HepG2 (cell line): ENCODE measurements around the gene DHX29. TPM values are rescaled to one million over a fixed set of nuclear protein-coding genes. Genes with fewer than 3 reads are reported as not detected.
A peak's percentile ranks its signal among the peaks of the same experiment; 100 is the strongest.

ENCODE experiments used
- ATAC-seq: fragments of 200-7000 bp; cut with Tn5 transposase; 3 replicates; pipeline ENCODE4 v1.9.1; 2020; ENCODE audit warnings: mild to moderate bottlenecking, moderate library complexity
- BruUV-seq: library from RNA; stranded (reverse); fragments of 400-500 nt; replicated peaks from 2 replicates; lab custom pipeline; 2021; lab: Mats Ljungman, UMichigan
- CTCF ChIA-PET: fragments of 300-600 bp; formaldehyde crosslinking; extraction: SDS; loops from one replicate; lab custom pipeline; 2021; ENCODE audit warnings: low total read pairs, inconsistent platforms, low intra/inter-chr PET ratio; lab: Yijun Ruan, JAX
- POLR2A ChIA-PET: fragments of 350-600 bp; sonication (Branson Sonifier 250); formaldehyde crosslinking; loops from one replicate; lab custom pipeline; 2020; ENCODE audit warnings: antibody characterized with exemption, inconsistent platforms; lab: Yijun Ruan, JAX
- DNase-seq: peaks from one replicate; pipeline ENCODE4 v3.0.0-alpha.2; 2015; ENCODE audit warnings: low spot score
- FAIRE-seq: peaks from 3 replicates; lab custom pipeline; 2011; peaks lifted over from hg19 to GRCh38; lab: Jason Lieb, UNC
- H2AFZ ChIP-seq: one replicate; pipeline ENCODE4 v1.6.1; 2011; ENCODE audit warnings: low read length, inconsistent platforms
- H3K27ac ChIP-seq: fragments of 300-600 bp; 3 replicates; pipeline ENCODE4 v1.8.0; 2011; ENCODE audit warnings: mixed run types, mild to moderate bottlenecking, mixed read lengths, low read length, inconsistent platforms; ENCODE audit not compliant: insufficient read depth; ENCODE audit errors: extremely low read length
- H3K27me3 ChIP-seq, 2 experiments: fragments of 200-600 bp in 1 of 2; 2 replicates in 1 of 2; 3 replicates in 1 of 2; pipeline versions ENCODE4 v1.6.0 to v1.8.0; 2011; ENCODE audit warnings: low read length in 2 of 2, mild to moderate bottlenecking in 2 of 2, moderate library complexity in 2 of 2, inconsistent platforms in 1 of 2; ENCODE audit not compliant: insufficient read depth in 2 of 2, control insufficient read depth in 1 of 2
- H3K36me3 ChIP-seq, 2 experiments: fragments of 200-600 bp in 1 of 2; replicated peaks in 1 of 2; 2 replicates in 1 of 2; 3 replicates in 1 of 2; pipeline versions ENCODE4 v1.5.1 to v1.8.0; 2011; ENCODE audit warnings: low read length in 2 of 2, inconsistent platforms in 1 of 2; ENCODE audit not compliant: insufficient read depth in 2 of 2, control insufficient read depth in 1 of 2
- H3K4me1 ChIP-seq: 2 replicates; pipeline ENCODE4 v1.5.1; 2012; ENCODE audit warnings: low read length, inconsistent platforms; ENCODE audit not compliant: insufficient read depth
- H3K4me2 ChIP-seq: 2 replicates; pipeline ENCODE4 v1.6.0; 2011; ENCODE audit warnings: low read depth, low read length, inconsistent platforms
- H3K4me3 ChIP-seq, 3 experiments: fragments of 200-600 bp in 1 of 3; sonication (generic), shearing (Covaris generic) in 1 of 3; replicated peaks in 1 of 3; 2 replicates each; pipeline ENCODE4 v1.5.1; 2011 to 2016; ENCODE audit warnings: low read length in 3 of 3, inconsistent platforms in 2 of 3, low read depth in 2 of 3, mild to moderate bottlenecking in 2 of 3, control low read depth in 1 of 3, mixed read lengths in 1 of 3; ENCODE audit not compliant: insufficient read depth in 1 of 3
- H3K79me2 ChIP-seq: one replicate; pipeline ENCODE4 v1.6.1; 2011; ENCODE audit warnings: low read length, inconsistent platforms; ENCODE audit not compliant: insufficient read depth
- H3K9ac ChIP-seq: 2 replicates; pipeline ENCODE4 v1.6.0; 2011; ENCODE audit warnings: mild to moderate bottlenecking, low read depth, low read length, inconsistent platforms; ENCODE audit not compliant: insufficient read depth
- H3K9me3 ChIP-seq: 2 replicates; pipeline ENCODE4 v1.5.1; 2012; ENCODE audit warnings: mild to moderate bottlenecking, low read length
- H4K20me1 ChIP-seq: 2 replicates; pipeline ENCODE4 v1.6.0; 2011; ENCODE audit warnings: inconsistent platforms, mild to moderate bottlenecking, low read length, moderate library complexity; ENCODE audit not compliant: insufficient read depth
- HNRNPUL1 ChIP-seq: fragments of 200-400 bp; formaldehyde crosslinking; IDR thresholded peaks from 2 replicates; pipeline ENCODE4 v1.6.1; 2017; ENCODE audit warnings: low read depth, mild to moderate bottlenecking, low read length, moderate library complexity
- POGZ ChIP-seq: sonication (generic); formaldehyde crosslinking; IDR thresholded peaks from 2 replicates; pipeline ENCODE4 v1.4.0; 2020; ENCODE audit warnings: mild to moderate bottlenecking, missing genetic modification reagents
- POLR2A ChIP-seq, 2 experiments: IDR thresholded peaks; 2 replicates each; pipeline ENCODE4 v1.6.1; 2011; ENCODE audit warnings: low read depth in 2 of 2, low read length in 2 of 2, mild to moderate bottlenecking in 1 of 2, moderate library complexity in 1 of 2; ENCODE audit not compliant: insufficient read depth in 1 of 2
- TCF12 ChIP-seq, 2 experiments: fragments of 450-650 bp in 1 of 2; sonication (generic) in 1 of 2; formaldehyde crosslinking in 1 of 2; IDR thresholded peaks; 2 replicates each; pipeline versions ENCODE4 v1.6.1 to v1.8.0; 2017 to 2022; ENCODE audit warnings: antibody characterized with exemption in 1 of 2, mild to moderate bottlenecking in 1 of 2, missing genetic modification reagents in 1 of 2, moderate library complexity in 1 of 2
- XRCC5 ChIP-seq: fragments of 200-400 bp; formaldehyde crosslinking; optimal IDR thresholded peaks from 2 replicates; pipeline ENCODE3; 2017; ENCODE audit warnings: mild to moderate bottlenecking, low read length
- ZFP36L2 ChIP-seq: sonication (generic); formaldehyde crosslinking; IDR thresholded peaks from 2 replicates; pipeline ENCODE4 v1.4.0; 2020; ENCODE audit warnings: missing genetic modification reagents
- ZNF253 ChIP-seq: sonication (generic); formaldehyde crosslinking; IDR thresholded peaks from 2 replicates; pipeline ENCODE4 v1.8.0; 2022; ENCODE audit warnings: mild to moderate bottlenecking, missing genetic modification reagents, borderline replicate concordance
- ZNF446 ChIP-seq: sonication (generic); formaldehyde crosslinking; IDR thresholded peaks from 2 replicates; pipeline ENCODE4 v1.5.0; 2020; ENCODE audit warnings: mild to moderate bottlenecking, missing genetic modification reagents
- ZNF644 ChIP-seq: IDR thresholded peaks from 2 replicates; pipeline ENCODE4 v1.6.1; 2016; ENCODE audit warnings: low read depth
- WGBS: methylation state at CpG from one replicate; pipeline ENCODE4 v1.1.6; 2017; ENCODE audit warnings: low lambda C conversion rate; 5-methylcytosine and 5-hydroxymethylcytosine counted together
- in situ Hi-C: cut with HindIII; loops from 2 replicates; pipeline ENCODE4 v1.10.0; 2017; ENCODE audit warnings: low pct_unique_long_range_greater_than_20kb; ENCODE audit not compliant: extremely low pct_ligation_motif_present
- intact Hi-C: fragments of 100-400 bp; cut with micrococcal nuclease; formaldehyde crosslinking; loops from one replicate; pipeline ENCODE4 v1.10.0; 2022; ENCODE audit not compliant: unreplicated experiment
- polyA plus RNA-seq, 8 experiments: library from polyadenylated mRNA; depleted of rRNA in 3 of 8; stranded (reverse) in 7 of 8; unstranded in 1 of 8; fragments of >200 nt; fragmentation: Illumina TruSeq in 4 of 8; extraction: Trizol in 4 of 8; gene quantifications; 2 replicates each; pipeline versions ENCODE4 v1.2.1 to v1.2.3, GENCODE V29; 2011 to 2016; ENCODE audit warnings: low read depth in 4 of 8, missing spikeins in 1 of 8, mixed read lengths in 1 of 8; ENCODE audit not compliant: insufficient read depth in 1 of 8
- total RNA-seq, 5 experiments: library from RNA; depleted of rRNA; stranded (reverse); fragments of >200 nt; fragmentation: Illumina TruSeq; extraction: Trizol; gene quantifications; 2 replicates each; pipeline ENCODE4 v1.2.3, GENCODE V29; 2016; ENCODE audit warnings: low read depth in 1 of 5
- TF ChIP-seq, protein P1 (sequence below): IDR thresholded peaks from 2 replicates; pipeline ENCODE4 v1.6.1; 2016; ENCODE audit warnings: low read depth
- TF ChIP-seq, protein P2 (sequence below): sonication (generic); formaldehyde crosslinking; IDR thresholded peaks from 2 replicates; pipeline ENCODE4 v1.5.1; 2020; ENCODE audit warnings: missing genetic modification reagents, mild to moderate bottlenecking, borderline replicate concordance
- TF ChIP-seq, protein P3 (sequence below), 2 experiments: sonication (generic) in 1 of 2; formaldehyde crosslinking in 1 of 2; IDR thresholded peaks; 2 replicates each; pipeline versions ENCODE4 v1.4.0 to v1.6.1; 2016 to 2020; ENCODE audit warnings: borderline replicate concordance in 1 of 2, low read depth in 1 of 2, mild to moderate bottlenecking in 1 of 2, missing genetic modification reagents in 1 of 2
- TF ChIP-seq, protein P4 (sequence below): sonication (generic); formaldehyde crosslinking; conservative IDR thresholded peaks from 2 replicates; pipeline ENCODE4 v1.4.0; 2020; ENCODE audit warnings: mild to moderate bottlenecking, missing genetic modification reagents, moderate library complexity

Gene DHX29
- total and polyA plus RNA-seq, 2 of the 13 experiments (the other 11 are each of a cell fraction or from before 2014, with no cell fraction given): 1.9 to 22.0 TPM

DNA sequence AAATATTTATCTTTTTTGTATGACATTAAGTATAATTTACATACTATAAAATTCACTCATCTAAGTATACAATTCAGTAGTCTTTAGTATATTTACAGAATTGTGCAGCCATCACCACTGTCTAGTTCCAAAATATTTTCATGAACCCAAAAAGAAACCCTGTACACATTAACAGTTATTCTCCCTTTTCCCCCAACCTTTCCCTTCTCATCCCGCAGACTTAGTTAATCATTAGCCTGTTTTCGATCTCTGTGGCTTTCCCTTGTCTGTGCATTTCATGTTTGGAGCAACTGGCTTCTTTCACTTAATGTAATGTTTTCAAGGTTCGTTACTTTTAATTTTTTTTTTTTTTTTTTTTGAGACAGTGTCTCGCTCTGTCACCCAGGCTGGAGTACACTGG lies 37.8 kb upstream of the DHX29 start:
- intact Hi-C loops: no loop called here
- TF ChIP-seq, protein P1, sequence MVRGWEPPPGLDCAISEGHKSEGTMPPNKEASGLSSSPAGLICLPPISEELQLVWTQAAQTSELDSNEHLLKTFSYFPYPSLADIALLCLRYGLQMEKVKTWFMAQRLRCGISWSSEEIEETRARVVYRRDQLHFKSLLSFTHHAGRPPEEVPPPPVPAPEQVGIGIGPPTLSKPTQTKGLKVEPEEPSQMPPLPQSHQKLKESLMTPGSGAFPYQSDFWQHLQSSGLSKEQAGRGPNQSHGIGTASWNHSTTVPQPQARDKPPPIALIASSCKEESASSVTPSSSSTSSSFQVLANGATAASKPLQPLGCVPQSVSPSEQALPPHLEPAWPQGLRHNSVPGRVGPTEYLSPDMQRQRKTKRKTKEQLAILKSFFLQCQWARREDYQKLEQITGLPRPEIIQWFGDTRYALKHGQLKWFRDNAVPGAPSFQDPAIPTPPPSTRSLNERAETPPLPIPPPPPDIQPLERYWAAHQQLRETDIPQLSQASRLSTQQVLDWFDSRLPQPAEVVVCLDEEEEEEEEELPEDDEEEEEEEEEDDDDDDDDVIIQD: peak; percentile 87; the same call in 1 of the 2 replicates
- TF ChIP-seq HNRNPUL1 (peak; percentile 81; the same call in 1 of the 2 replicates), ZNF446 (CRISPR knock-in tag) (no peak), POGZ (peak; percentile 27; the same call in 1 of the 2 replicates), ZNF253 (CRISPR knock-in tag) (no peak), XRCC5 (no peak), POLR2A (IDR thresholded peaks at IDR 0.05; ENCODE audit: insufficient read depth in 1 of 2, low read depth in 2 of 2, low read length in 2 of 2) (no peak), ZFP36L2 (CRISPR knock-in tag) (no peak), ZNF644 (CRISPR knock-in tag) (peak; percentile 51; the same call in 1 of the 2 replicates), TCF12 (IDR thresholded peaks at IDR 0.05) (no peak), TCF12 (CRISPR knock-in tag; IDR thresholded peaks at IDR 0.05) (no peak)
- TF ChIP-seq, protein P2, sequence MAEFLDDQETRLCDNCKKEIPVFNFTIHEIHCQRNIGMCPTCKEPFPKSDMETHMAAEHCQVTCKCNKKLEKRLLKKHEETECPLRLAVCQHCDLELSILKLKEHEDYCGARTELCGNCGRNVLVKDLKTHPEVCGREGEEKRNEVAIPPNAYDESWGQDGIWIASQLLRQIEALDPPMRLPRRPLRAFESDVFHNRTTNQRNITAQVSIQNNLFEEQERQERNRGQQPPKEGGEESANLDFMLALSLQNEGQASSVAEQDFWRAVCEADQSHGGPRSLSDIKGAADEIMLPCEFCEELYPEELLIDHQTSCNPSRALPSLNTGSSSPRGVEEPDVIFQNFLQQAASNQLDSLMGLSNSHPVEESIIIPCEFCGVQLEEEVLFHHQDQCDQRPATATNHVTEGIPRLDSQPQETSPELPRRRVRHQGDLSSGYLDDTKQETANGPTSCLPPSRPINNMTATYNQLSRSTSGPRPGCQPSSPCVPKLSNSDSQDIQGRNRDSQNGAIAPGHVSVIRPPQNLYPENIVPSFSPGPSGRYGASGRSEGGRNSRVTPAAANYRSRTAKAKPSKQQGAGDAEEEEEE: no peak
- TF ChIP-seq, protein P3, sequence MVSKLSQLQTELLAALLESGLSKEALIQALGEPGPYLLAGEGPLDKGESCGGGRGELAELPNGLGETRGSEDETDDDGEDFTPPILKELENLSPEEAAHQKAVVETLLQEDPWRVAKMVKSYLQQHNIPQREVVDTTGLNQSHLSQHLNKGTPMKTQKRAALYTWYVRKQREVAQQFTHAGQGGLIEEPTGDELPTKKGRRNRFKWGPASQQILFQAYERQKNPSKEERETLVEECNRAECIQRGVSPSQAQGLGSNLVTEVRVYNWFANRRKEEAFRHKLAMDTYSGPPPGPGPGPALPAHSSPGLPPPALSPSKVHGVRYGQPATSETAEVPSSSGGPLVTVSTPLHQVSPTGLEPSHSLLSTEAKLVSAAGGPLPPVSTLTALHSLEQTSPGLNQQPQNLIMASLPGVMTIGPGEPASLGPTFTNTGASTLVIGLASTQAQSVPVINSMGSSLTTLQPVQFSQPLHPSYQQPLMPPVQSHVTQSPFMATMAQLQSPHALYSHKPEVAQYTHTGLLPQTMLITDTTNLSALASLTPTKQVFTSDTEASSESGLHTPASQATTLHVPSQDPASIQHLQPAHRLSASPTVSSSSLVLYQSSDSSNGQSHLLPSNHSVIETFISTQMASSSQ (IDR thresholded peaks at IDR 0.05; ENCODE audit: low read depth): peak; percentile 84
- TF ChIP-seq, protein P3 (CRISPR knock-in tag; IDR thresholded peaks at IDR 0.05; ENCODE audit: borderline replicate concordance): peak; percentile 71; the same call in 1 of the 2 replicates
- TF ChIP-seq, protein P4, sequence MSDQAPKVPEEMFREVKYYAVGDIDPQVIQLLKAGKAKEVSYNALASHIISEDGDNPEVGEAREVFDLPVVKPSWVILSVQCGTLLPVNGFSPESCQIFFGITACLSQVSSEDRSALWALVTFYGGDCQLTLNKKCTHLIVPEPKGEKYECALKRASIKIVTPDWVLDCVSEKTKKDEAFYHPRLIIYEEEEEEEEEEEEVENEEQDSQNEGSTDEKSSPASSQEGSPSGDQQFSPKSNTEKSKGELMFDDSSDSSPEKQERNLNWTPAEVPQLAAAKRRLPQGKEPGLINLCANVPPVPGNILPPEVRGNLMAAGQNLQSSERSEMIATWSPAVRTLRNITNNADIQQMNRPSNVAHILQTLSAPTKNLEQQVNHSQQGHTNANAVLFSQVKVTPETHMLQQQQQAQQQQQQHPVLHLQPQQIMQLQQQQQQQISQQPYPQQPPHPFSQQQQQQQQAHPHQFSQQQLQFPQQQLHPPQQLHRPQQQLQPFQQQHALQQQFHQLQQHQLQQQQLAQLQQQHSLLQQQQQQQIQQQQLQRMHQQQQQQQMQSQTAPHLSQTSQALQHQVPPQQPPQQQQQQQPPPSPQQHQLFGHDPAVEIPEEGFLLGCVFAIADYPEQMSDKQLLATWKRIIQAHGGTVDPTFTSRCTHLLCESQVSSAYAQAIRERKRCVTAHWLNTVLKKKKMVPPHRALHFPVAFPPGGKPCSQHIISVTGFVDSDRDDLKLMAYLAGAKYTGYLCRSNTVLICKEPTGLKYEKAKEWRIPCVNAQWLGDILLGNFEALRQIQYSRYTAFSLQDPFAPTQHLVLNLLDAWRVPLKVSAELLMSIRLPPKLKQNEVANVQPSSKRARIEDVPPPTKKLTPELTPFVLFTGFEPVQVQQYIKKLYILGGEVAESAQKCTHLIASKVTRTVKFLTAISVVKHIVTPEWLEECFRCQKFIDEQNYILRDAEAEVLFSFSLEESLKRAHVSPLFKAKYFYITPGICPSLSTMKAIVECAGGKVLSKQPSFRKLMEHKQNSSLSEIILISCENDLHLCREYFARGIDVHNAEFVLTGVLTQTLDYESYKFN (CRISPR knock-in tag): 0 out of 2 replicates have a peak, but pooled peaks have one; percentile 21

More for the DNA sequence above, 37.8 kb upstream of the DHX29 start:
- Histone ChIP-seq H3K9me3 (no peaks in the 10 kb centered on the region), H3K4me3 (no peak overlapping the region), H3K4me1 (peaks cover 15% of the 10 kb centered on the region), H3K36me3 (peaks cover 7 to 79% of the 10 kb centered on the region in 2 experiments; a peak in 4 of 5 replicates), H3K79me2 (no peaks in the 10 kb centered on the region), H3K9ac (no peak overlapping the region), H3K27ac (no peak overlapping the region), H4K20me1 (peaks cover 5% of the 10 kb centered on the region; the same call in 1 of the 2 replicates), H3K27me3 (no peaks in the 10 kb centered on the region), H2AFZ (no peak overlapping the region), H3K4me2 (peak overlapping the region; percentile 31)
- FAIRE-seq: peak; percentile 62
- DNase-seq: peak; percentile 56
- ChIA-PET POLR2A (no interaction called here), CTCF (no interaction called here)
- no TSS peak for BruUV-seq
- 39% methylated on average over 4 of the region's 4 CpGs for WGBS
- ATAC-seq: peak; percentile 88
- in situ Hi-C loops: no loop called here
